Tibial nerve (tissue), 4 donors: Measurements from ENCODE around the gene BPI. TPM values are rescaled to one million over a fixed set of nuclear protein-coding genes. Genes with fewer than 3 reads are reported as not detected.

Source experiments
- DNase-seq, 2 donors: peaks; one replicate each; pipeline ENCODE4 v3.0.0-alpha.2; 2019; ENCODE audit warnings: low spot score in 2 of 2
- H3K27ac ChIP-seq, 4 donors: fragments of 200-600 bp; sonication (generic) in 3 of 4; one replicate each; pipeline ENCODE4 v1.5.1; 2017 to 2019; ENCODE audit warnings: mild to moderate bottlenecking in 1 of 4
- H3K27me3 ChIP-seq, 2 donors: fragments of 200-600 bp; sonication (generic) in 1 of 2; one replicate each; pipeline versions ENCODE4 v1.5.1 to v1.6.0; 2017 to 2019
- H3K36me3 ChIP-seq, 3 donors: fragments of 200-600 bp; sonication (generic); one replicate each; pipeline ENCODE4 v1.5.1; 2018 to 2019
- H3K4me1 ChIP-seq, 4 donors: fragments of 200-600 bp; sonication (generic) in 3 of 4; one replicate each; pipeline ENCODE4 v1.5.1; 2017 to 2019
- H3K4me3 ChIP-seq, 4 donors: fragments of 200-600 bp; sonication (generic) in 3 of 4; one replicate each; pipeline ENCODE4 v1.5.1; 2017 to 2019; ENCODE audit warnings: mild to moderate bottlenecking in 1 of 4, moderate library complexity in 1 of 4
- H3K9me3 ChIP-seq, 4 donors: fragments of 200-600 bp; sonication (generic) in 3 of 4; one replicate each; pipeline ENCODE4 v1.5.1; 2017 to 2019
- CTCF ChIP-seq, 5 experiments: fragments of 200-600 bp in 3 of 5; fragments of 450-650 bp in 2 of 5; sonication (generic) in 3 of 5; IDR thresholded peaks; one replicate each; pipeline ENCODE4 v1.5.1; 2016 to 2019; ENCODE audit warnings: antibody characterized with exemption in 5 of 5, mild to moderate bottlenecking in 3 of 5, moderate library complexity in 2 of 5
- EP300 ChIP-seq, 2 donors: sonication (generic); formaldehyde crosslinking; IDR thresholded peaks; one replicate each; pipeline ENCODE4 v1.6.1; 2017; ENCODE audit warnings: antibody characterized with exemption in 2 of 2, mild to moderate bottlenecking in 1 of 2
- POLR2A ChIP-seq, 2 donors: fragments of 450-650 bp; IDR thresholded peaks; one replicate each; pipeline ENCODE4 v1.6.1; 2017; ENCODE audit warnings: antibody characterized with exemption in 2 of 2, mild to moderate bottlenecking in 2 of 2, moderate library complexity in 2 of 2
- WGBS, 2 donors: methylation state at CpG; one replicate each; pipeline ENCODE4 v1.1.5; 2018; 5-methylcytosine and 5-hydroxymethylcytosine counted together
- total RNA-seq, 4 donors: library from RNA; depleted of rRNA; stranded (reverse); fragments of >200 nt; gene quantifications; one replicate each; pipeline ENCODE4 v1.1.0, GENCODE V29; 2016

BPI gene
- total RNA-seq, 4 donors from 2014 or later, result 0.84 TPM; not detected in 3

GRCh38 chr20:38355161-38356012 is 51.4 kb downstream of the BPI start:
- no peak for DNase-seq
- 75 to 81% methylated on average over 18 of the region's 18 CpGs for WGBS, 2 donors

GRCh38 chr20:38357653-38358207 is 53.8 kb downstream of the BPI start:
- DNase-seq, result no peak
- Histone ChIP-seq H3K27ac (no peak overlapping the region), H3K36me3 (no peaks in the 10 kb centered on the region), H3K27me3 (no peaks in the 10 kb centered on the region), H3K4me3 (no peak overlapping the region), H3K9me3 (no peaks in the 10 kb centered on the region), H3K4me1 (peaks cover 0 to 23% (median 2%) of the 10 kb centered on the region in 4 donors)
- TF ChIP-seq CTCF (IDR thresholded peaks at IDR 0.05) (no peak), EP300 (IDR thresholded peaks at IDR 0.05) (no peak), POLR2A (IDR thresholded peaks at IDR 0.05) (no peak)
- 88 to 90% methylated on average over 7 of the region's 7 CpGs for WGBS, 2 donors

More at GRCh38 chr20:38355161-38356012, 51.4 kb downstream of the BPI start:
- no peak for TF ChIP-seq EP300 (IDR thresholded peaks at IDR 0.05)
- no peak for TF ChIP-seq CTCF (IDR thresholded peaks at IDR 0.05)
- TF ChIP-seq POLR2A (IDR thresholded peaks at IDR 0.05), result no peak
- no peak overlapping the region for H3K4me3 ChIP-seq
- no peaks in the 10 kb centered on the region for H3K9me3 ChIP-seq
- no peaks in the 10 kb centered on the region for H3K36me3 ChIP-seq
- H3K27ac ChIP-seq, result no peak overlapping the region
- no peaks in the 10 kb centered on the region for H3K27me3 ChIP-seq
- peaks cover 0 to 36% (median 6%) of the 10 kb centered on the region in 4 donors for H3K4me1 ChIP-seq

GRCh38 chr20:38358556-38358955 is 54.6 kb downstream of the BPI start:
- no peak for DNase-seq
- H3K27ac ChIP-seq, result no peak overlapping the region
- no peaks in the 10 kb centered on the region for H3K36me3 ChIP-seq
- peaks cover 0 to 23% (median 2%) of the 10 kb centered on the region in 4 donors for H3K4me1 ChIP-seq
- WGBS, 2 donors, result 68 to 72% methylated on average over 7 of the region's 7 CpGs
- H3K4me3 ChIP-seq, result no peak overlapping the region
- H3K27me3 ChIP-seq, result no peaks in the 10 kb centered on the region
- H3K9me3 ChIP-seq, result no peaks in the 10 kb centered on the region
- no peak for TF ChIP-seq CTCF (IDR thresholded peaks at IDR 0.05)
- no peak for TF ChIP-seq POLR2A (IDR thresholded peaks at IDR 0.05)

GRCh38 chr20:38363004-38363747 is 59.2 kb downstream of the BPI start:
- WGBS, 2 donors, result 85 to 93% methylated on average over 8 of the region's 8 CpGs
- peaks cover 0 to 5% (median 0%) of the 10 kb centered on the region in 4 donors for H3K4me1 ChIP-seq
- H3K36me3 ChIP-seq, result no peaks in the 10 kb centered on the region
- H3K27me3 ChIP-seq, result no peaks in the 10 kb centered on the region
- H3K4me3 ChIP-seq, result no peak overlapping the region
- DNase-seq, result no peak
- no peak overlapping the region for H3K27ac ChIP-seq
- TF ChIP-seq CTCF (IDR thresholded peaks at IDR 0.05) (no peak), EP300 (IDR thresholded peaks at IDR 0.05) (no peak), POLR2A (IDR thresholded peaks at IDR 0.05) (no peak)
- H3K9me3 ChIP-seq, result no peaks in the 10 kb centered on the region
